IPS DF 6.9 (cell line): Measurements from ENCODE around the gene FBXO39.
"Not testable (repeated sequence)": the region's sequence is repeated elsewhere in the genome, so short reads cannot be mapped to it uniquely, and the experiment has no call there.

ENCODE experiments used
- DNase-seq: peaks from one replicate; pipeline ENCODE4 v3.0.0-alpha.2; 2013; ENCODE audit warnings: low read depth, low spot score
- H3K27ac ChIP-seq: one replicate; pipeline ENCODE4 v1.5.1; 2013; ENCODE audit warnings: low read length, control low read depth
- H3K27me3 ChIP-seq: 2 replicates; pipeline ENCODE4 v1.6.1; 2013; ENCODE audit warnings: mild to moderate bottlenecking, low read length; ENCODE audit not compliant: control insufficient read depth, insufficient read depth
- H3K36me3 ChIP-seq: 2 replicates; pipeline ENCODE4 v1.6.1; 2013; ENCODE audit warnings: low read length; ENCODE audit not compliant: control insufficient read depth, insufficient read depth
- H3K4me1 ChIP-seq: 2 replicates; pipeline ENCODE4 v1.6.1; 2013; ENCODE audit warnings: low read length; ENCODE audit not compliant: control insufficient read depth, insufficient read depth
- H3K4me3 ChIP-seq: 2 replicates; pipeline ENCODE4 v1.5.1; 2013; ENCODE audit warnings: mild to moderate bottlenecking, low read length
- H3K9me3 ChIP-seq: 2 replicates; pipeline ENCODE4 v1.6.1; 2013; ENCODE audit warnings: low read length, inconsistent platforms; ENCODE audit not compliant: control insufficient read depth, insufficient read depth
- WGBS: extraction: QIAGEN DNeasy Blood & Tissue Kit; methylation state at CpG from one replicate; pipeline ENCODE4 v1.1.7; 2013; ENCODE audit warnings: mixed read lengths, missing lambda C conversion rate; ENCODE audit not compliant: insufficient read length, insufficient coverage; 5-methylcytosine and 5-hydroxymethylcytosine counted together

Gene FBXO39

GRCh38 chr17:6775871-6776405, at the start of gene FBXO39:
Gene FBXO39 (plus strand): TSS chr17:6776215. CDS start chr17:6779869, 3,654 bp downstream.
- no peaks in the 10 kb centered on the region for H3K4me1 ChIP-seq
- no CpG with 5 or more reads among the region's 49 CpGs for WGBS
- H3K36me3 ChIP-seq = no peaks in the 10 kb centered on the region
- H3K4me3 ChIP-seq = peak within 1 kb of the TSS; percentile 48
- no peaks in the 10 kb centered on the region for H3K9me3 ChIP-seq
- no peak within 1 kb of the TSS for H3K27ac ChIP-seq
- no peak for DNase-seq
- H3K27me3 ChIP-seq = peaks cover 9% of the 10 kb centered on the region; the same call in 1 of the 2 replicates

DNA sequence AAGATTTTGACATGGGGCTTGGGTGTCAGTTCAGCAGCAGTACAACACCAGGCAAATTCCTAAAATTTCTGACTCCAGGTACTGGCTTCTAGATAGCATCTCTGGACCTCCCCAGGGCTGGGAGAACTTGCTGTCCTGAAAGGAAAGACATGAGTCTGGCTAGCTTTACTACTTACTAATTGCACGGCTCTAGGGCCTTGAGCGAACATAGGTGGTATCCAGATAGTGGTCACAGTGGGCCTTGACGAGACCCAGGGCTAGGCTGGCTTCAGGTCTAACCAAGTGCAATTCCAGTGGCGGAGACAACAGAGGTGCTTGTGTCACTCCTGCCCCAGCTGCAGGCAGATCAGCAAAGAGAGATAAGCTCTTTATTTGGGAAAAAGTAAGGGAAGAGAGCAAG, 46.5 kb upstream of the FBXO39 start:
- Histone ChIP-seq H3K36me3 (no peaks in the 10 kb centered on the region), H3K9me3 (no peaks in the 10 kb centered on the region), H3K4me1 (no peaks in the 10 kb centered on the region), H3K27ac (no peak overlapping the region), H3K27me3 (no peaks in the 10 kb centered on the region), H3K4me3 (no peak overlapping the region)
- DNase-seq = no peak
- WGBS = no CpG with 5 or more reads among the region's 4 CpGs

GRCh38 chr17:6746665-6747064, 29.4 kb upstream of the FBXO39 start:
- not testable (repeated sequence) for H3K9me3 ChIP-seq, H3K4me3 ChIP-seq, H3K27ac ChIP-seq, H3K4me1 ChIP-seq, H3K27me3 ChIP-seq, DNase-seq, H3K36me3 ChIP-seq
- WGBS = 100% methylated on average over 1 of the region's 6 CpGs

- Histone ChIP-seq H3K4me3 (no peak overlapping the region), H3K27me3 (no peaks in the 10 kb centered on the region), H3K27ac (no peak overlapping the region), H3K36me3 (no peaks in the 10 kb centered on the region), H3K9me3 (no peaks in the 10 kb centered on the region; the same call in 1 of the 2 replicates), H3K4me1 (peaks cover 4% of the 10 kb centered on the region; the same call in 1 of the 2 replicates)
- DNase-seq = no peak
These were observed 27.4 kb upstream of the FBXO39 start for GRCh38 chr17:6748617-6749016.

DNA sequence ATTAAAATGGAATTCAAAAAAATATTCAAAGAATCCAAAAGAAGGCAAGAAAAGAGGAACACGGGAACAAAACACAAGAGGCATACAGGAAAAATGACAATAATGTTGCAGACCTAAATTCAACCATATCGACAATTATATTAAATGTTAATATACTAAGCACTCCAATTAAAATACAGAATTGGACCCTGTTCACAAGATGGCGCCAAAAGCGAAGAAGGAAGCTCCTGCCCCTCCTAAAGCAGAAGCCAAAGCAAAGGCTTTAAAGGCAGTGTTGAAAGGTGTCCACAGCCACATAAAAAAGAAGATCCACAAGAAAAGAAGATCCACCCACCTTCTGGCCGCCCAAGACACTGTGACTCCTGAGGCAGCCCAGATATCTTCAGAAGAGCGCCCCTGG, 26.5 kb upstream of the FBXO39 start:
- no peaks in the 10 kb centered on the region for H3K36me3 ChIP-seq
- H3K4me3 ChIP-seq = no peak overlapping the region
- H3K27me3 ChIP-seq = no peaks in the 10 kb centered on the region
- H3K27ac ChIP-seq = no peak overlapping the region
- H3K4me1 ChIP-seq = peaks cover 6% of the 10 kb centered on the region; the same call in 1 of the 2 replicates
- H3K9me3 ChIP-seq = no peaks in the 10 kb centered on the region
- no CpG with 5 or more reads among the region's 6 CpGs for WGBS
- DNase-seq = no peak

DNA sequence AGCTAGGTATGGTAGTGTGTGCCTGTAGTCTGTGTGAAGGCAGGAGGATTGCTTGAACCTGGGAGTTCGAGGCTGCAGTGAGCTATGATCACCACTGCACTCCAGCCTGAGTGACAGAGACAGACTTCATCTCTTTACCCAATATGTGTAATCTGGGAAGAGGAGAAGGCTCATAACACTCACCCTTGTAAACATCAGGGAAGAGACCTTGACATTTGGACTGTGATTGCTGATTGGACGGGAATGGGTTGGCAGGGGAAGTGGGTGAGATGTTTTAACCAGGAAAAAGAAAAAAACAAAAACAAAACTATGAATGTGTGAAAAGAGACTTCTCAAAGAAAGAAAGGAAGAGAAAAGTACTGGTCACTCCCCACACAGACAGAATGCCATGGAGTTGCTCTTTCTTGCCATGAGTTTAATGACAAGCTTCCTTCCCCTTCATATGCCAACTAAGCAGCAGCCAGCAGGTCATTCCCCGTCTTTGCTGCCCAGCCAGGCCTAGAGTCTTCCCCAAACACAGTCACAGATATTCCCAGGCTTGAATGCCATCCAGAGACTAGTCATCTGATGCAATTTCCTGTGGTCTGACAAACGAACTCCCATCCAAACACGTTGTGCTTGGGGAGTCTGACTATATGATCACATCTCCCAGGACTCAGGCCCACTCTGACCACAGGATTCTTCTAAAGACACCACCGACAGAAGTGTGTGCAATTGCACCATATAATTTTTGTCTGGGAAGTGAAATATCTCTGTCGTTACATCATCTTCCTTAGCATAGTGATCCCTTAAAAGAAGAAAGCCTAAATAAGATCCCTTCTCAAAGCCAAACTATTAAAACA, 23.7 kb upstream of the FBXO39 start:
- Histone ChIP-seq H3K9me3 (no peaks in the 10 kb centered on the region), H3K36me3 (no peaks in the 10 kb centered on the region), H3K27ac (no peak overlapping the region), H3K27me3 (no peaks in the 10 kb centered on the region), H3K4me1 (peaks cover 6% of the 10 kb centered on the region; the same call in 1 of the 2 replicates), H3K4me3 (no peak overlapping the region)
- no CpG with 5 or more reads among the region's 7 CpGs for WGBS
- no peak for DNase-seq

- H3K27ac ChIP-seq = no peak overlapping the region
- no peak overlapping the region for H3K4me3 ChIP-seq
- H3K9me3 ChIP-seq = no peaks in the 10 kb centered on the region
- no peak for DNase-seq
- H3K27me3 ChIP-seq = no peaks in the 10 kb centered on the region
- peaks cover 6% of the 10 kb centered on the region; the same call in 1 of the 2 replicates for H3K4me1 ChIP-seq
- no CpG with 5 or more reads among the region's 9 CpGs for WGBS
- no peaks in the 10 kb centered on the region for H3K36me3 ChIP-seq
These were observed 23.0 kb upstream of the FBXO39 start for GRCh38 chr17:6753006-6753445.

GRCh38 chr17:6753546-6753945, 22.5 kb upstream of the FBXO39 start:
- no CpG with 5 or more reads among the region's 6 CpGs for WGBS
- DNase-seq = no peak
- Histone ChIP-seq H3K36me3 (no peaks in the 10 kb centered on the region), H3K4me1 (peaks cover 6% of the 10 kb centered on the region; the same call in 1 of the 2 replicates), H3K27me3 (no peaks in the 10 kb centered on the region), H3K4me3 (no peak overlapping the region), H3K27ac (no peak overlapping the region), H3K9me3 (no peaks in the 10 kb centered on the region)

- no peak overlapping the region for H3K4me3 ChIP-seq
- no peaks in the 10 kb centered on the region for H3K36me3 ChIP-seq
- H3K27me3 ChIP-seq = no peaks in the 10 kb centered on the region
- no peak for DNase-seq
- H3K9me3 ChIP-seq = no peaks in the 10 kb centered on the region
- H3K4me1 ChIP-seq = peaks cover 8% of the 10 kb centered on the region; the same call in 1 of the 2 replicates
- no peak overlapping the region for H3K27ac ChIP-seq
- no CpG with 5 or more reads among the region's 5 CpGs for WGBS
These were observed 20.7 kb upstream of the FBXO39 start for GRCh38 chr17:6755281-6755680.

DNA sequence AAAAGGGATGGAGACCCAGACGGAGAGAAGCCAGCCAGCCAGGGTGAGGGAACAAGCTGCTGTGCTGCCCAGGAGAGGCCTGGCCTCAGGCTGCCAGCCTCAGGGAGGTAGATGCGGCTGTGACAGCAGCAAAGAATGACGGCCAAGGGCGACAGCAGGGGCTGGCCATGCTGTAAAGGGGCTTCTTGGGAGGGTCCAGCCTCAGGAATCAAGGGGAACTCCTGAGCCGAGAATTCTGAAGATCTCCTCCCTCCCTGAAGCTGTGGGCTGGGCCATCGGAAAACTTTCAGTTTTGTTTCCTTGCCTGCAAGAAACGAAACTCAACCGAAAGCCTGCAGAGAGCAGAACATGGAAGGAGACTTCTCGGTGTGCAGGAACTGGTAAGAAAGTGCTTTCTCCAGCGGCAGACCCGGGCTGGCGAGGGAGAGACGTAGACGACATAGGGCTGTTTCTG, 20.3 kb upstream of the FBXO39 start, which contains the start of gene XAF1:
Gene XAF1 (plus strand): TSS at position 316 of the 454 bp plus-strand sequence. CDS start 33 bp downstream, at position 349.
- Histone ChIP-seq H3K4me3 (no peak within 1 kb of the TSS), H3K36me3 (no peaks in the 10 kb centered on the region), H3K27me3 (no peaks in the 10 kb centered on the region), H3K27ac (no peak within 1 kb of the TSS), H3K9me3 (no peaks in the 10 kb centered on the region), H3K4me1 (peaks cover 8% of the 10 kb centered on the region; the same call in 1 of the 2 replicates)
- no CpG with 5 or more reads among the region's 14 CpGs for WGBS
- DNase-seq = no peak
